ELF-1 (cell line): Measurements from ENCODE around the gene SLC35G6.
A peak's percentile ranks its signal among the peaks of the same experiment; 100 is the strongest.
"Not testable (repeated sequence)": the region's sequence is repeated elsewhere in the genome, so short reads cannot be mapped to it uniquely, and the experiment has no call there.

ENCODE experiments used
- DNase-seq: peaks from one replicate; pipeline ENCODE4 v3.0.0-alpha.2; 2016; ENCODE audit warnings: low read depth, low spot score

Gene SLC35G6

DNA sequence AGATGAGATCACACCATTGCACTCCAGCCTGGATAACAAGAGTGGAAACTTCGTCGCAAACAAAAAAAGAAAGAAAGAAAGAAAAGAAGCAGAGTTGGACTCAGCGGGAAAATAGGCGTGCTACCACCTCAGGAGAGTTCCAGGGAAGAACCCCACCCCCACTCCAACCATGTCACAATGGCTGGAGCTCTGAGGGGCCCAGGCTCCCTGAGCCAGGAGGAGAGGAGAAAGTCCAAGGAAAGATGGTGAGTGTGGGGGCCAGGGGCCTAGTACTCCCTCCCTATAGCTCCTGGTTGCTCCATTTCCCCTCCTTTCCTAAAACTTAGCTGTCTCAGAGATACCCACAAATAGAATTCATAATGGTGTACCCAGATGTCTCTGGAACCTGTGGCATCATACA is at the start of gene SLC35G6:
SLC35G6 (plus strand) TSS at position 172 of the 400 bp plus-strand sequence; CDS start at position 243, 71 bp downstream.
- not testable (repeated sequence) for DNase-seq

DNA sequence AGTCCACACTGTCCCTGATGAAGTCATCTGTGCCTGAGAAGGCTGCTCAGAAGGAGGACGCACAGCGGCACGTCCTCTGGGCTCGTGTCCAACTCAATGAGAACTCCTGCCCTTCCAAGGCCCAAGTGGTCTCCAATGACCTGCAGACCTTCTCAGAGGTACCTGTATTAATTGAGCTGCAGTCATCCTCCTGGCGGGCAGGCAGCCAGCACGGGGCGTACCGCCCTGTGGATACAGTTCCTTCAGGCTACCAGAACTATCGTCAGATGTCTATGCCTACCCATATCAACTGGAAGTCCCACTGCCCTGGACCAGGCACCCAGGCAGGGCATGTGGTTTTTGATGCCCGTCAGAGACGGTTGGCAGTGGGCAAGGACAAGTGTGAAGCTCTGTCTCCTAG is 49.0 kb upstream of the SLC35G6 start:
- no peak for DNase-seq

- DNase-seq: peak; percentile 85
These were observed 45.3 kb upstream of the SLC35G6 start for GRCh38 chr17:7435676-7436555.

GRCh38 chr17:7436556-7437368 is 44.5 kb upstream of the SLC35G6 start:
- DNase-seq: peak; percentile 94

DNA sequence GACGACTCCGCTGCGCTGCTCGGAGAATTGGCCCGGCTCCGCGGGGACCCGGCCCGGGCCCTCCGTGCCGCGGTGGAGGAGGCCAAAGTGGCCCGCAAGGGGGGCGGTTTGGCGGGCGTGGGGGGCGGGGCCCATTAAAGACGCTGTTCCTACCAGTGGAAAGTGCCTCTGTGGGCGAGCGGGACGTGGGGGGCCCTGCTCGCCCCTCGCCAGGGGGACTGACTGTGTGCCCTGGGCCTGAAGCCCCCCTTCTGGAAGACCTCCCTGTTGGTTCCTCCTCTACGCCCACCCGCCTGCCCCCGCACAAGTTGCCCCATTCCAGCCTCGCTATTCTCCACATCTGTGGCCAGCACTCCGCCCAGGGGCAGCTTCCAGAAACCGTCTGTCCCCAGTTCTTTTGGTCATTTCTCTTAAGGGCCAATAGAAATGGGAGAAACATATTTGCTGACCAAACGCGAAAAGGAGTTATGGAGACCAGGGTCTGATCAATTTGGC is 43.8 kb upstream of the SLC35G6 start:
- DNase-seq: no peak

DNA sequence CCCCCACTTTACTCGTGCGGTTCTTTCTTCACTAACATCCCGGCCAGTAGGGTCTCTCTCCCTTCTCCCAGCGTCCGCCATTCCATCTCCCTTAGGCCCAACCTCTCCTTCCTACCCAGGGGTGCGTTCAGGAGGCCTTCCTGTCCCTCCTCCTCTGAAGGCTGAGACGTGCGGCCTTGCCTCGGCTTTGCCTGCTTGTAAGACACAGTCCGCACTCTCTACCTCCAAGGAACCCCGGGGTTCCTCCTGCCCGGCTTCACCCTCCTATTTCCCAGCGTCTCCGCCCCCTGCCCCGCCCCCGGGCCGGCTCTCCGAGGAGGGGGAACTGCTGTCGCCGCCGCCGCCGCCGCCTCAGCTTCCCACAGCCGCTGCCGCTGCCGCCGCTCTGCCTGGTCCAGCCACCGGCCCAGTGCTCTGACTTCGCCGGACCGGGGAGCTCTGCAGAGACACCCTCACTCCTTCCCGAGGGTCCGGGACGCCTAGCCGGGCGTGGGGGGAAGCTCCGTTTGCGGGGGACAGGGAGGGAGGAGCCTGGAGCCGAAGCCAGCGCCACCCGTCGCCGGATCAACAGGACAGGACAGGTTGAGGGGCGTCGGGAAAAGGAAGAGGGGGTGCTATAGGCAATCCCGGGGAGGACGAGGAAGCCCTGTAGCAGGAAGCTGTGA is 43.2 kb upstream of the SLC35G6 start:
- DNase-seq: peak; percentile 67

GRCh38 chr17:7438656-7439460 is 42.4 kb upstream of the SLC35G6 start:
- DNase-seq: no peak

GRCh38 chr17:7439462-7440112 is 41.7 kb upstream of the SLC35G6 start, which contains the start of gene FGF11:
Gene FGF11, plus strand, starts transcription at chr17:7439512. Its CDS starts 109 bp downstream, at chr17:7439621.
- peak; percentile 28 for DNase-seq

DNA sequence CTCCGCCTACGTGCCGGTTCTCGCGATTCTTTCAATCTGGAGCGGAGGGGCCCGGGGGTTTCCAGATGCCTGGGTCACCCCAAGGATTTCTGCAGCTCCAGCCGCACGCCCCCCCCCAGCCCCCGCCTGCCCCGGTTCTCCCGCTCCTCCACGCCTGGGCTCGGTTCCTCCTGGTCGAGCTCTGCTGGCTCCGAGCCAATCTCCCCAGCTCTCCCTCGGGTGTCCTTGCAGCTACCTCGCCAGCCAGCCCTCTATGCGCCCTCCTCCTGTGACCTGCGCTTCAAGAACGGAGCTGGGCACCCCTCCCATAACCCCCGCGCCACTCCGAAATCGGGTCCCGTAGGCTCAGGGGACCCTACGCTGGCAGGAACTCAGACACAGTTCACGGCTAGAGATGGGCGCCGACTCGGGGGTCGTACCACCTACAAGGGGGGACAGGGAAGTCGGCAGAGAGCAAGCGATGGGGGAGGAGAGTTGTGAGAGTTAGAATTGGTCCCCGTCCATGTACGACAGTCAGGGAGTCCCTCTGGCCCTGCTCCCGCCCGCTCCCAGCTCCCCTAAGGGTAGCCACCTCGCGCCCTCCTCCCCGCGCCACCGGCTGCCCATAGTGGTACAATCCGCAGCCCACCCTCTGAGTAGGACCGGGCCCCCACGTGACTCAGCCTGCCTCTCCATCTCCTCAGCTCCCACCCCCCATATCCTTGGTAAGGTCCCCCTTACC is 41.0 kb upstream of the SLC35G6 start:
- DNase-seq: peak; percentile 59

DNA sequence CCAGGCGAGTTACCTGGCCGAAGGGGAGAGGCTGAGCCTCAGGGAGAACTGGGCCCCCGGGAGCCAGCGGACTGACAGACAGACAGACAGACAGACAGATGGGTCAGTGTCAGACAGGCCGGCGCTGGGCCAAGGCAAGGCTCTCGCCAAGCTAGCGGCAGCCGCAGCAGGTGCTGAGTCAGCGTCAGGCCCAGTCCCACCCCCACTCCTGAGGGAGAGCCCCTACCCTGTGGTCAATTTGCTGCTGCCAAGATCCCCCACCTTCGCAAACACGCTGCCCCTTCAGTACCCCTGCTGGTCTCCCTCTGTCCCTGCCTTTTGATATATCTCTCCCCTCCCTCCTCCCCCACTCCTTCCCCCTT is 40.4 kb upstream of the SLC35G6 start:
- DNase-seq: peak; percentile 71

- peak; percentile 20 for DNase-seq
These were observed 40.0 kb upstream of the SLC35G6 start for GRCh38 chr17:7441266-7441665.

DNA sequence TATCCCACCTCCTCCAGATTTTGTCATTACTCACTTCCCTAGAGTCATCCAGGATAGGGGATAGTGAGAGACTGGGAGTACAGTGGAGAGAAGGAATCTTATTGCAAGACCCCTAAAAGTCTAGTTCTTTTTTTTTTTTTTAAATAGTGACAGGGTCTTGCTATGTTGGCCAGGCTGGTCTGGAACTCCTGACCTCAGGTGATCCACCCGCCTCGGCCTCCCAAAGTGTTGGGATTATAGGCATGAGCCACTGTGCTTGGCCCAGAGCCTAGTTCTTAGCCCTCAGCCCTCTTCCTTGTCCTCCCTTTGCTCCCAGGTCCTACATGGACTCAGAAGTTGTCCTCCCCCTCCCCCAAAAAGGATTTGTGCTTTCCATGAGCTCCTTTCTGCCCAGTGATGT is 39.1 kb upstream of the SLC35G6 start:
- DNase-seq: no peak

- no peak for DNase-seq
These were observed 37.5 kb upstream of the SLC35G6 start for GRCh38 chr17:7443499-7444485.

DNA sequence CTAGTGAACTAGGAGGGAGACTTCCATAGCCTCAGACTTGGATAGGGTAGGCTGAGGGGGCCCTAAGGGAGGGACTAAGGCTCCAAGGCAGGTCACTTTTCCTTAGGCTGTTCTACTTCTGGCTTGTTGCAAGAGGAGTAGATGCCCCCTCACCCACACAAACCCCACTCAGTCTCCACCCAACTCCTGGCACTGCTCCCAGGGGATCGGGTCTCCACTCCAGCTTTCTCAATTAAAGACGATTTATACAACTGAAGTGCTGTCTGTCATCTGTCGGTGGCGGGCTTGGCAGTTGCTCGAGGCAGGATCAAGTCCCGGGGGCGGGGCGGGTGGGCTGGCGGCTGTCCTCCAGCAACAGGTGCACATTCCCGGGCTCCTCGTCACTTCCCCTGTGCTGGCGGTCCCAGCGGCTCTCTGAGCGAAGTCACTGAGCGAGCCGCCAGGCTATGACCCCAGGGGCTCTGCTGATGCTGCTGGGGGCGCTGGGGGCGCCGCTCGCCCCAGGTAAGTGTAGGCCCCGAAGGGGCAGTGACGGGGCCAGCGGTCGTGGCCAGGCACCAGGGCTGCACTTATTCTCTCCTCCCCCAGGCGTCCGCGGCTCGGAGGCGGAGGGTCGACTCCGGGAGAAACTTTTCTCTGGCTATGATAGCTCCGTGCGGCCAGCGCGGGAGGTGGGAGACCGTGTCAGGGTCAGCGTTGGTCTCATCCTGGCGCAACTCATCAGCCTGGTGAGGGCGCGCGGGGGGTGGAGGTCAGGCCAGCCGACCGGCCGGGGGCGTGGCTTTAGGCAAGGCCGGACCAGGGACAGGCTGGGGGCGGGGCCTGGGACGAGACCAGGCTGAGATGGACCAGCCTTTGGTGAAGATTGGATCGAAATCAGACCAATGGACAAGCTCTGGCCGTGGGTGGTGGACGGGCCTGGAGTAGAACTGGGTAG is 36.3 kb upstream of the SLC35G6 start, which contains the start of gene CHRNB1:
CHRNB1 (plus strand) TSS at position 380 of the 937 bp plus-strand sequence; CDS start at position 447, 67 bp downstream.
- peak; percentile 88 for DNase-seq

DNA sequence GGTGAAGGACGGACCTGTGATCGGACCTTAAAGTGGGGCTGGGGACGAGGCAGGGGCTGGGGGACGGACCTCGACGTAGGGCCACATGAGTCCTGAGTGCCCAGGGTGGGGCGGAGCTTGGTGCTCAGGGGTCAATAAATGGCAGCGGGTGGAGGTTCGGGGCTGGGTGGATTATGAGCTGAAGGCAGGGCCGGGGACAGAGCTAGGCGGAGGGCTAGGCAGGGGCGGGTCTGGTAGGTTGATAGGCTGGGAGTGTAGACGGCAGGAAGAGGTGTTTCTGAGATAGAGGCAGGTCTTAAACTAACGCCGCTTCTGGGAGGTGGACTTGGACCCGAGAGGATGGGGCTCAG is 35.7 kb upstream of the SLC35G6 start:
- peak; percentile 84 for DNase-seq

GRCh38 chr17:7448461-7448860 is 32.8 kb upstream of the SLC35G6 start:
- no peak for DNase-seq

GRCh38 chr17:7459961-7460545 is 21.2 kb upstream of the SLC35G6 start:
- no peak for DNase-seq
